GM12878 (cell line): ENCODE data around the gene B9D1. TPM values are rescaled to one million over a fixed set of nuclear protein-coding genes. Genes with fewer than 3 reads are reported as not detected.
A peak's percentile ranks its signal among the peaks of the same experiment; 100 is the strongest.

Experiments used
- BACH1 ChIP-seq: fragments of 450-650 bp; IDR thresholded peaks from 2 replicates; pipeline ENCODE4 v1.6.1; 2017; ENCODE audit warnings: mild to moderate bottlenecking, borderline replicate concordance
- CHD2 ChIP-seq: IDR thresholded peaks from 2 replicates; pipeline ENCODE4 v1.6.1; 2011; ENCODE audit warnings: low read depth, low read length, improper control_type of control experiment, borderline replicate concordance
- CHD4 ChIP-seq: fragments of 200-600 bp; sonication (generic); IDR thresholded peaks from 2 replicates; pipeline ENCODE4 v1.6.1; 2016; ENCODE audit warnings: mild to moderate bottlenecking
- CREM ChIP-seq: IDR thresholded peaks from 2 replicates; pipeline ENCODE4 v1.6.1; 2014; ENCODE audit warnings: antibody characterized with exemption, low read depth
- ETV6 ChIP-seq, 2 experiments: fragments of 450-650 bp in 1 of 2; IDR thresholded peaks in 1 of 2; conservative IDR thresholded peaks in 1 of 2; 2 replicates each; pipeline ENCODE4 v1.6.1; 2014; ENCODE audit warnings: antibody characterized with exemption in 1 of 2, borderline replicate concordance in 1 of 2, low read depth in 1 of 2, mild to moderate bottlenecking in 1 of 2, moderate library complexity in 1 of 2
- GABPA ChIP-seq: IDR thresholded peaks from 2 replicates; pipeline ENCODE4 v1.6.1; 2014; ENCODE audit warnings: antibody characterized with exemption, low read depth, mild to moderate bottlenecking, inconsistent platforms
- JUNB ChIP-seq: IDR thresholded peaks from 2 replicates; pipeline ENCODE4 v1.6.1; 2016; ENCODE audit warnings: antibody characterized with exemption, mild to moderate bottlenecking
- MTA2 ChIP-seq: fragments of 450-650 bp; IDR thresholded peaks from 2 replicates; pipeline ENCODE4 v1.6.1; 2016; ENCODE audit warnings: low read depth, mild to moderate bottlenecking, moderate library complexity
- MYC ChIP-seq: IDR thresholded peaks from 2 replicates; pipeline ENCODE4 v1.6.1; 2011; ENCODE audit warnings: mild to moderate bottlenecking, low read length, moderate library complexity, inconsistent platforms; ENCODE audit not compliant: insufficient read depth, insufficient replicate concordance, insufficient read length, severe bottlenecking
- NBN ChIP-seq: fragments of 450-650 bp; IDR thresholded peaks from 2 replicates; pipeline ENCODE4 v1.6.1; 2016
- NFYB ChIP-seq: IDR thresholded peaks from 2 replicates; pipeline ENCODE4 v1.6.1; 2011; ENCODE audit warnings: low read depth, mild to moderate bottlenecking, low read length, improper control_type of control experiment, moderate library complexity; ENCODE audit not compliant: insufficient read depth
- POLR2A ChIP-seq: IDR thresholded peaks from 2 replicates; pipeline ENCODE4 v1.6.1; 2011; ENCODE audit warnings: low read depth, mild to moderate bottlenecking, low read length
- SIN3A ChIP-seq: IDR thresholded peaks from 2 replicates; pipeline ENCODE4 v1.6.1; 2012; ENCODE audit warnings: low read depth, low read length, improper control_type of control experiment
- SMARCA5 ChIP-seq: fragments of 450-650 bp; IDR thresholded peaks from 2 replicates; pipeline ENCODE4 v1.6.1; 2017; ENCODE audit warnings: mild to moderate bottlenecking
- SP1 ChIP-seq: IDR thresholded peaks from one replicate; pipeline ENCODE4 v1.6.1; 2011; ENCODE audit warnings: low read depth, low read length
- STAT1 ChIP-seq: fragments of 450-650 bp; conservative IDR thresholded peaks from 2 replicates; pipeline ENCODE4 v1.6.1; 2014; ENCODE audit warnings: antibody characterized with exemption, mild to moderate bottlenecking
- TBL1XR1 ChIP-seq: IDR thresholded peaks from 2 replicates; pipeline ENCODE4 v1.6.1; 2012; ENCODE audit warnings: low read depth, low read length, improper control_type of control experiment
- TCF3 ChIP-seq: IDR thresholded peaks from 2 replicates; pipeline ENCODE4 v1.6.1; 2012; ENCODE audit warnings: low read depth, mild to moderate bottlenecking, low read length, borderline replicate concordance; ENCODE audit not compliant: insufficient read depth
- YY1 ChIP-seq: IDR thresholded peaks from 2 replicates; pipeline ENCODE4 v1.6.1; 2011; ENCODE audit warnings: low read depth, mild to moderate bottlenecking, low read length
- polyA plus RNA-seq, 11 experiments: library from polyadenylated mRNA; depleted of rRNA in 4 of 11; unstranded in 6 of 11; stranded (reverse) in 5 of 11; fragments of >200 nt; fragmentation: Nextera tagmentation in 4 of 11; fragmentation: Illumina TruSeq in 1 of 11; extraction: Ambion mirVana in 4 of 11; extraction: Trizol in 1 of 11; gene quantifications; 1 replicate in 1 of 11; 2 replicates in 10 of 11; pipeline versions ENCODE4 v1.2.1 to v1.2.3, GENCODE V29; 2011 to 2016; ENCODE audit warnings: inconsistent platforms in 2 of 11, missing spikeins in 2 of 11, low read depth in 1 of 11
- total RNA-seq, 4 experiments: library from RNA; depleted of rRNA in 3 of 4; stranded (reverse); fragments of >200 nt in 3 of 4; fragmentation: Illumina TruSeq in 1 of 4; extraction: Trizol in 1 of 4; gene quantifications; 2 replicates each; pipeline versions ENCODE4 v1.2.1 to v1.2.3, GENCODE V29; 2013 to 2021
- TF ChIP-seq, protein P1 (sequence below): fragments of 450-650 bp; IDR thresholded peaks from 2 replicates; pipeline ENCODE4 v1.6.1; 2017; ENCODE audit warnings: mild to moderate bottlenecking, moderate library complexity
- TF ChIP-seq, protein P2 (sequence below): IDR thresholded peaks from 2 replicates; pipeline ENCODE4 v1.6.1; 2012; ENCODE audit warnings: low read depth, low read length, improper control_type of control experiment
- TF ChIP-seq, protein P3 (sequence below): IDR thresholded peaks from 2 replicates; pipeline ENCODE4 v1.6.1; 2012; ENCODE audit warnings: low read depth, low read length, improper control_type of control experiment

Gene B9D1
- total and polyA plus RNA-seq, 10 of the 15 experiments (the other 5 are each of a cell fraction or from before 2014, with no cell fraction given), result 5.9 to 18.3 (median 9.8) TPM

DNA sequence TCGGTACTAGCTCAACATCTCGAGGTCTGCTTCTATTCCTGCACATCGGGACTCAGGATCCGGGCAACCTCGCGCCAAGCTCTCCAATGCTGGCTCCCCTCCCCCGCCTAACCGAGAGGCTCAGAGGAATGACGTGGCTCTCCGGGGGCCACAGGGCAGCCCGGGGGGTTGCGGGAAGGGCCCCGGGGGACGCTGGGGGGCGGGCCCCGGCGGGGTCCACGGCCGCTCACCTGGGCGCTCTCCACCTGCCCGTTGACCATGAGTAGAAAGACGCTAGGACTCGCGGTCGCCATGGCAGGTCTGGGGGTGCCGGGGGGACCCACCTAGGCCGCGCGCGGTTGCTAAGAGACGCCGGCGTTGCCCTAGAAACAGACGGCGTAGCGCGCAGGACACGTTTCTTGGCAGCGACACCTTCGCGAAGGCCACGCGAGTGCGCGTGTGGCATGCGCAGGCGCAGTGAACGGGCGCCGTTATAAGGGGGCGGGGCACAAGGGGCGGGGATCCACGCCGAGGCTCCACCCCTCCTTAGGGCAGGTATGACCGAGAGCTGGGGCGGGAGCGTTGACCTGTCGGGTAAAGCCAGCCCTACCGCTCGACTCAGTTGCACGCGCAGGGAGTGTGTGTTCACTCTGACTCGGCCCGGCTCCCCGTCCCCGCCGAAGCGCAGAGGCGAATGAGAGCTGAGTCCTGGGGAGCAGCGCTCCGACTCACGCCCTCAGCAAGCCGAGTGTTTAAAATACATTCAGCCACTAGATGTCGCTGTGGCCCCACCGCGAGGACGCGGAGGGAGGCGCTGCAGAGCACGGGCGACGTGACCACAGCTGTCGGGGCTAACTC is at the start of gene B9D1 (continued):
- peak; percentile 53 for TF ChIP-seq POLR2A
- 0 out of 2 replicates have a peak, but pooled peaks have one; percentile 64 for TF ChIP-seq TCF3
- peak; percentile 70 for TF ChIP-seq NBN
- TF ChIP-seq BACH1, result 0 out of 2 replicates have a peak, but pooled peaks have one; percentile 11
- peak; percentile 89 for TF ChIP-seq SMARCA5
- no peak for TF ChIP-seq TBL1XR1
- no peak for TF ChIP-seq CHD4
- TF ChIP-seq MTA2, result no peak
- TF ChIP-seq JUNB, result no peak
- no peak for TF ChIP-seq GABPA
- TF ChIP-seq, protein P1, sequence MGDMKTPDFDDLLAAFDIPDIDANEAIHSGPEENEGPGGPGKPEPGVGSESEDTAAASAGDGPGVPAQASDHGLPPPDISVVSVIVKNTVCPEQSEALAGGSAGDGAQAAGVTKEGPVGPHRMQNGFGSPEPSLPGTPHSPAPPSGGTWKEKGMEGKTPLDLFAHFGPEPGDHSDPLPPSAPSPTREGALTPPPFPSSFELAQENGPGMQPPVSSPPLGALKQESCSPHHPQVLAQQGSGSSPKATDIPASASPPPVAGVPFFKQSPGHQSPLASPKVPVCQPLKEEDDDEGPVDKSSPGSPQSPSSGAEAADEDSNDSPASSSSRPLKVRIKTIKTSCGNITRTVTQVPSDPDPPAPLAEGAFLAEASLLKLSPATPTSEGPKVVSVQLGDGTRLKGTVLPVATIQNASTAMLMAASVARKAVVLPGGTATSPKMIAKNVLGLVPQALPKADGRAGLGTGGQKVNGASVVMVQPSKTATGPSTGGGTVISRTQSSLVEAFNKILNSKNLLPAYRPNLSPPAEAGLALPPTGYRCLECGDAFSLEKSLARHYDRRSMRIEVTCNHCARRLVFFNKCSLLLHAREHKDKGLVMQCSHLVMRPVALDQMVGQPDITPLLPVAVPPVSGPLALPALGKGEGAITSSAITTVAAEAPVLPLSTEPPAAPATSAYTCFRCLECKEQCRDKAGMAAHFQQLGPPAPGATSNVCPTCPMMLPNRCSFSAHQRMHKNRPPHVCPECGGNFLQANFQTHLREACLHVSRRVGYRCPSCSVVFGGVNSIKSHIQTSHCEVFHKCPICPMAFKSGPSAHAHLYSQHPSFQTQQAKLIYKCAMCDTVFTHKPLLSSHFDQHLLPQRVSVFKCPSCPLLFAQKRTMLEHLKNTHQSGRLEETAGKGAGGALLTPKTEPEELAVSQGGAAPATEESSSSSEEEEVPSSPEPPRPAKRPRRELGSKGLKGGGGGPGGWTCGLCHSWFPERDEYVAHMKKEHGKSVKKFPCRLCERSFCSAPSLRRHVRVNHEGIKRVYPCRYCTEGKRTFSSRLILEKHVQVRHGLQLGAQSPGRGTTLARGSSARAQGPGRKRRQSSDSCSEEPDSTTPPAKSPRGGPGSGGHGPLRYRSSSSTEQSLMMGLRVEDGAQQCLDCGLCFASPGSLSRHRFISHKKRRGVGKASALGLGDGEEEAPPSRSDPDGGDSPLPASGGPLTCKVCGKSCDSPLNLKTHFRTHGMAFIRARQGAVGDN, result 0 out of 2 replicates have a peak, but pooled peaks have one; percentile 12
- TF ChIP-seq, protein P2, sequence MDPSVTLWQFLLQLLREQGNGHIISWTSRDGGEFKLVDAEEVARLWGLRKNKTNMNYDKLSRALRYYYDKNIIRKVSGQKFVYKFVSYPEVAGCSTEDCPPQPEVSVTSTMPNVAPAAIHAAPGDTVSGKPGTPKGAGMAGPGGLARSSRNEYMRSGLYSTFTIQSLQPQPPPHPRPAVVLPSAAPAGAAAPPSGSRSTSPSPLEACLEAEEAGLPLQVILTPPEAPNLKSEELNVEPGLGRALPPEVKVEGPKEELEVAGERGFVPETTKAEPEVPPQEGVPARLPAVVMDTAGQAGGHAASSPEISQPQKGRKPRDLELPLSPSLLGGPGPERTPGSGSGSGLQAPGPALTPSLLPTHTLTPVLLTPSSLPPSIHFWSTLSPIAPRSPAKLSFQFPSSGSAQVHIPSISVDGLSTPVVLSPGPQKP, result no peak; the same call in 1 of the 2 replicates
- TF ChIP-seq YY1, result peak; percentile 55; the same call in 1 of the 2 replicates
- TF ChIP-seq STAT1, result no peak
- peak; percentile 31; the same call in 1 of the 2 replicates for TF ChIP-seq CHD2
- peak; percentile 49 for TF ChIP-seq MYC
- TF ChIP-seq SP1, result peak; percentile 14
- peak; percentile 71; the same call in 1 of the 2 replicates for TF ChIP-seq CREM
- no peak for TF ChIP-seq NFYB
- TF ChIP-seq ETV6 (conservative IDR thresholded peaks at IDR 0.05 in 1 of 2, IDR thresholded peaks at IDR 0.05 in 1 of 2; ENCODE audit: borderline replicate concordance in 1 of 2, low read depth in 1 of 2), result no peak
- TF ChIP-seq SIN3A, result 0 out of 2 replicates have a peak, but pooled peaks have one; percentile 53
- TF ChIP-seq, protein P3, sequence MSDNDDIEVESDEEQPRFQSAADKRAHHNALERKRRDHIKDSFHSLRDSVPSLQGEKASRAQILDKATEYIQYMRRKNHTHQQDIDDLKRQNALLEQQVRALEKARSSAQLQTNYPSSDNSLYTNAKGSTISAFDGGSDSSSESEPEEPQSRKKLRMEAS, result peak; percentile 70; the same call in 1 of the 2 replicates
